ENCODE results near the gene SPON1. TPM values are rescaled to one million over a fixed set of nuclear protein-coding genes. Genes with fewer than 3 reads are reported as not detected.

The SPON1 gene
- total RNA-seq, 1 experiment from 2014 or later = 0.20 TPM

GRCh38 chr11:14112721-14113120 is 150.2 kb downstream of the SPON1 start:
- H2BK12ac ChIP-seq (ENCODE audit: insufficient read length, low read depth, low read length) = no peak overlapping the region
- no peak overlapping the region for H3K4ac ChIP-seq (ENCODE audit: low read depth, low read length)
- H4K5ac ChIP-seq (ENCODE audit: insufficient read length, low read depth, low read length) = no peak overlapping the region
- H2BK5ac ChIP-seq (ENCODE audit: insufficient read length, low read length) = no peak overlapping the region
- no peaks in the 10 kb centered on the region for H3K27me3 ChIP-seq (ENCODE audit: insufficient read depth, low read length)
- Mint-ChIP-seq H3K36me3 (ENCODE audit: insufficient read depth in 1 of 3, low read depth in 3 of 3) (no peaks in the 10 kb centered on the region; a peak in 1 of 7 replicates), H3K4me3 (no peak overlapping the region), H3K9me3 (peaks cover 0 to 4% of the 10 kb centered on the region in 2 experiments; a peak in 1 of 5 replicates), H3K27ac (no peak overlapping the region), H3K4me1 (no peaks in the 10 kb centered on the region), H3K27me3 (ENCODE audit: low read depth) (no peaks in the 10 kb centered on the region)
- no peak overlapping the region for H4K91ac ChIP-seq (ENCODE audit: insufficient read length, low read depth, low read length)
- H2AFZ ChIP-seq (ENCODE audit: low read length) = no peak overlapping the region
- H2AK5ac ChIP-seq (ENCODE audit: insufficient read length, low read length) = no peak overlapping the region
- WGBS (ENCODE audit: extremely low coverage, insufficient read length, low lambda C conversion rate) = no CpG with 5 or more reads among the region's 2 CpGs
- no peak overlapping the region for H3K4me2 ChIP-seq (ENCODE audit: insufficient read depth, insufficient read length, low read length)
- H4K20me1 ChIP-seq (ENCODE audit: control insufficient read depth, insufficient read depth, insufficient read length) = no peaks in the 10 kb centered on the region
- no peak overlapping the region for H2BK20ac ChIP-seq (ENCODE audit: low read depth, low read length, poor library complexity, severe bottlenecking)
- no peak for TF ChIP-seq CTCF (conservative IDR thresholded peaks at IDR 0.05)
- no peaks in the 10 kb centered on the region for H3K9me3 ChIP-seq (ENCODE audit: control insufficient read depth, low read depth, low read length)
- no peak overlapping the region for H2BK15ac ChIP-seq (ENCODE audit: low read depth, low read length)
- no peak overlapping the region for H3K56ac ChIP-seq (ENCODE audit: insufficient read length, low read depth, low read length)
- no peak overlapping the region for H3K27ac ChIP-seq (ENCODE audit: insufficient read length, low read depth, low read length)
- no peak overlapping the region for H4K8ac ChIP-seq (replicated peaks; ENCODE audit: insufficient read length, low read depth, low read length)
- DNase-seq = no peak
- no peaks in the 10 kb centered on the region for H3K4me1 ChIP-seq (ENCODE audit: insufficient read depth, low read length)
- no peak overlapping the region for H3K9ac ChIP-seq (ENCODE audit: extremely low read depth, insufficient read length, low read length)
- no peaks in the 10 kb centered on the region for H3K79me2 ChIP-seq (ENCODE audit: insufficient read depth, low read length)
- no peak overlapping the region for H3K18ac ChIP-seq (ENCODE audit: insufficient read length, low read depth, low read length)
- no peak overlapping the region for H3K14ac ChIP-seq (ENCODE audit: insufficient read depth, low read length)
- H2BK120ac ChIP-seq (ENCODE audit: low read depth, low read length, poor library complexity, severe bottlenecking) = no peak overlapping the region
- H3K79me1 ChIP-seq (ENCODE audit: insufficient read depth, low read depth, low read length, poor library complexity, severe bottlenecking) = no peaks in the 10 kb centered on the region
- no peak overlapping the region for H3K23ac ChIP-seq (ENCODE audit: insufficient read length, low read depth, low read length)
- no peaks in the 10 kb centered on the region for H3K23me2 ChIP-seq (ENCODE audit: insufficient read length, low read depth, low read length, poor library complexity, severe bottlenecking)
- H3T11ph ChIP-seq (ENCODE audit: low read length) = no peak overlapping the region

Measured in H9 (cell line).